GM04504 (cell line): Measurements from ENCODE around the gene TRAPPC10.
"Not testable (repeated sequence)": the region's sequence is repeated elsewhere in the genome, so short reads cannot be mapped to it uniquely, and the experiment has no call there.

Source experiments
- DNase-seq: peaks from one replicate; pipeline ENCODE4 v3.0.0-alpha.2; 2012; ENCODE audit warnings: low read depth

The TRAPPC10 gene

GRCh38 chr21:44145616-44146015 is 133.5 kb downstream of the TRAPPC10 start:
- DNase-seq, result not testable (repeated sequence)

GRCh38 chr21:44147108-44147507 is 135.0 kb downstream of the TRAPPC10 start:
- DNase-seq, result not testable (repeated sequence)

- DNase-seq, result not testable (repeated sequence)
Observed at GRCh38 chr21:44150255-44150654, 138.1 kb downstream of the TRAPPC10 start.

- not testable (repeated sequence) for DNase-seq
Observed at GRCh38 chr21:44153214-44153888, 141.2 kb downstream of the TRAPPC10 start.

GRCh38 chr21:44153889-44154228 is 141.8 kb downstream of the TRAPPC10 start:
- DNase-seq, result not testable (repeated sequence)

GRCh38 chr21:44154816-44155230 is 142.7 kb downstream of the TRAPPC10 start:
- DNase-seq, result not testable (repeated sequence)

- DNase-seq, result not testable (repeated sequence)
Observed at GRCh38 chr21:44155231-44155993, 143.3 kb downstream of the TRAPPC10 start.

GRCh38 chr21:44155994-44156380 is 143.9 kb downstream of the TRAPPC10 start:
- DNase-seq, result not testable (repeated sequence)
